RCC 7860 (cell line): ENCODE measurements around the gene SVEP1.
A peak's percentile ranks its signal among the peaks of the same experiment; 100 is the strongest.
"Not testable (repeated sequence)": the region's sequence is repeated elsewhere in the genome, so short reads cannot be mapped to it uniquely, and the experiment has no call there.

Experiments used
- DNase-seq: peaks from one replicate; pipeline ENCODE4 v3.0.0-alpha.2; 2015; ENCODE audit warnings: low spot score
- FAIRE-seq: peaks from 2 replicates; lab custom pipeline; 2012; peaks lifted over from hg19 to GRCh38; lab: Jason Lieb, UNC

Gene SVEP1

GRCh38 chr9:110579034-110579861 is at the start of gene SVEP1:
TSS of gene SVEP1 (minus strand) at chr9:110579741. CDS start at chr9:110579543, 198 bp downstream.
- FAIRE-seq (no peak), DNase-seq (no peak)

GRCh38 chr9:110626101-110626829 is 46.7 kb upstream of the SVEP1 start:
- no peak for FAIRE-seq

GRCh38 chr9:110623462-110624025 is 44.0 kb upstream of the SVEP1 start:
- FAIRE-seq = peak; percentile 84
- peak; percentile 55 for DNase-seq

More at GRCh38 chr9:110626101-110626829, 46.7 kb upstream of the SVEP1 start:
- no peak for DNase-seq

- no peak for DNase-seq
Measured at GRCh38 chr9:110622368-110622767, 42.8 kb upstream of the SVEP1 start.

GRCh38 chr9:110620726-110621125 is 41.2 kb upstream of the SVEP1 start:
- FAIRE-seq = no peak
- no peak for DNase-seq

More at GRCh38 chr9:110622368-110622767, 42.8 kb upstream of the SVEP1 start:
- FAIRE-seq = no peak

- FAIRE-seq (no peak), DNase-seq (no peak)
Measured at GRCh38 chr9:110619831-110620230, 40.3 kb upstream of the SVEP1 start.

- DNase-seq = no peak
- FAIRE-seq = no peak
Measured at GRCh38 chr9:110615498-110615897, 36.0 kb upstream of the SVEP1 start.

- not testable (repeated sequence) for DNase-seq, FAIRE-seq
Measured at GRCh38 chr9:110614576-110614975, 35.0 kb upstream of the SVEP1 start.

- DNase-seq (no peak), FAIRE-seq (no peak)
Measured at GRCh38 chr9:110606179-110606790, 26.7 kb upstream of the SVEP1 start.

GRCh38 chr9:110605565-110605964 is 26.0 kb upstream of the SVEP1 start:
- FAIRE-seq (no peak), DNase-seq (no peak)

GRCh38 chr9:110604171-110604601 is 24.6 kb upstream of the SVEP1 start:
- FAIRE-seq (no peak), DNase-seq (no peak)

GRCh38 chr9:110602281-110602680 is 22.7 kb upstream of the SVEP1 start:
- no peak for DNase-seq
- FAIRE-seq = no peak

- FAIRE-seq (no peak), DNase-seq (no peak)
Measured at GRCh38 chr9:110601098-110601497, 21.6 kb upstream of the SVEP1 start.

- no peak for FAIRE-seq
- DNase-seq = no peak
Measured at GRCh38 chr9:110599468-110599867, 19.9 kb upstream of the SVEP1 start.

- DNase-seq = no peak
- FAIRE-seq = no peak
Measured at GRCh38 chr9:110592044-110592830, 12.7 kb upstream of the SVEP1 start.

- FAIRE-seq (no peak), DNase-seq (no peak)
Measured at GRCh38 chr9:110591526-110591925, 12.0 kb upstream of the SVEP1 start.

- FAIRE-seq (no peak), DNase-seq (no peak)
Measured at GRCh38 chr9:110590816-110591215, 11.3 kb upstream of the SVEP1 start.

GRCh38 chr9:110588296-110588695 is 8.8 kb upstream of the SVEP1 start:
- DNase-seq (no peak), FAIRE-seq (no peak)

- no peak for FAIRE-seq
- no peak for DNase-seq
Measured at GRCh38 chr9:110583237-110583636, 3.7 kb upstream of the SVEP1 start.

- DNase-seq (no peak), FAIRE-seq (no peak)
Measured at GRCh38 chr9:110582156-110582555, 2.6 kb upstream of the SVEP1 start.
